Mononuclear cell (primary cell): Measurements from ENCODE around the gene WNT8B. TPM values are rescaled to one million over a fixed set of nuclear protein-coding genes. Genes with fewer than 3 reads are reported as not detected.

ENCODE experiments used
- H3K27me3 ChIP-seq: 2 replicates; pipeline ENCODE4 v1.6.0; 2011; ENCODE audit warnings: low read length, control low read depth; ENCODE audit not compliant: insufficient read depth
- H3K4me1 ChIP-seq: 2 replicates; pipeline ENCODE4 v1.5.1; 2011; ENCODE audit warnings: mild to moderate bottlenecking, low read length, control low read depth; ENCODE audit not compliant: insufficient read depth
- H3K4me3 ChIP-seq: 2 replicates; pipeline ENCODE4 v1.5.1; 2011; ENCODE audit warnings: mild to moderate bottlenecking, low read length, moderate library complexity
- H3K9me3 ChIP-seq: 2 replicates; pipeline ENCODE4 v1.5.1; 2011; ENCODE audit warnings: low read depth, mild to moderate bottlenecking, control low read depth, low read length
- total RNA-seq: library from RNA; depleted of rRNA; stranded (reverse); fragments of >200 nt; gene quantifications from one replicate; pipeline ENCODE4 v1.2.3, GENCODE V29; 2012

Gene WNT8B
- total RNA-seq, 1 donor, result not detected

GRCh38 chr10:100470367-100470766 lies 7.6 kb downstream of the WNT8B start:
- Histone ChIP-seq H3K4me1 (no peaks in the 10 kb centered on the region), H3K27me3 (no peaks in the 10 kb centered on the region), H3K4me3 (no peak overlapping the region), H3K9me3 (no peaks in the 10 kb centered on the region)

GRCh38 chr10:100477970-100478369 lies 15.2 kb downstream of the WNT8B start:
- no peaks in the 10 kb centered on the region for H3K9me3 ChIP-seq
- no peak overlapping the region for H3K4me3 ChIP-seq
- H3K4me1 ChIP-seq, result peaks cover 17% of the 10 kb centered on the region
- peaks cover 40% of the 10 kb centered on the region for H3K27me3 ChIP-seq

GRCh38 chr10:100479037-100479436 lies 16.2 kb downstream of the WNT8B start:
- Histone ChIP-seq H3K4me3 (no peak overlapping the region), H3K9me3 (no peaks in the 10 kb centered on the region), H3K27me3 (peaks cover 41% of the 10 kb centered on the region), H3K4me1 (peaks cover 23% of the 10 kb centered on the region)

- H3K27me3 ChIP-seq, result peaks cover 41% of the 10 kb centered on the region
- H3K4me3 ChIP-seq, result no peak overlapping the region
- peaks cover 23% of the 10 kb centered on the region for H3K4me1 ChIP-seq
- no peaks in the 10 kb centered on the region for H3K9me3 ChIP-seq
Observed at GRCh38 chr10:100480002-100480401, 17.2 kb downstream of the WNT8B start.

- peaks cover 41% of the 10 kb centered on the region for H3K27me3 ChIP-seq
- H3K9me3 ChIP-seq, result no peaks in the 10 kb centered on the region
- peak overlapping the region; percentile 17 for H3K4me3 ChIP-seq
- H3K4me1 ChIP-seq, result peaks cover 23% of the 10 kb centered on the region
Observed at GRCh38 chr10:100481462-100482081, 18.8 kb downstream of the WNT8B start.

GRCh38 chr10:100482181-100482833 lies 19.5 kb downstream of the WNT8B start:
- Histone ChIP-seq H3K27me3 (peaks cover 41% of the 10 kb centered on the region), H3K4me3 (peak overlapping the region; percentile 17)

GRCh38 chr10:100482834-100483185 lies 20.0 kb downstream of the WNT8B start:
- H3K4me1 ChIP-seq, result peaks cover 23% of the 10 kb centered on the region
- H3K27me3 ChIP-seq, result peaks cover 41% of the 10 kb centered on the region
- no peak overlapping the region for H3K4me3 ChIP-seq
- no peaks in the 10 kb centered on the region for H3K9me3 ChIP-seq

More at GRCh38 chr10:100482181-100482833, 19.5 kb downstream of the WNT8B start:
- H3K4me1 ChIP-seq, result peaks cover 23% of the 10 kb centered on the region
- H3K9me3 ChIP-seq, result no peaks in the 10 kb centered on the region

- peaks cover 23% of the 10 kb centered on the region for H3K4me1 ChIP-seq
- H3K9me3 ChIP-seq, result no peaks in the 10 kb centered on the region
- H3K27me3 ChIP-seq, result peaks cover 32% of the 10 kb centered on the region
- H3K4me3 ChIP-seq, result no peak overlapping the region
Observed at GRCh38 chr10:100483876-100484666, 21.3 kb downstream of the WNT8B start.

GRCh38 chr10:100485366-100485765 lies 22.6 kb downstream of the WNT8B start:
- Histone ChIP-seq H3K27me3 (peaks cover 19% of the 10 kb centered on the region), H3K4me3 (no peak overlapping the region), H3K4me1 (peaks cover 23% of the 10 kb centered on the region), H3K9me3 (no peaks in the 10 kb centered on the region)

- no peaks in the 10 kb centered on the region for H3K9me3 ChIP-seq
- H3K27me3 ChIP-seq, result peaks cover 13% of the 10 kb centered on the region
- H3K4me1 ChIP-seq, result peaks cover 23% of the 10 kb centered on the region
- H3K4me3 ChIP-seq, result no peak overlapping the region
Observed at GRCh38 chr10:100485801-100486495, 23.1 kb downstream of the WNT8B start.

GRCh38 chr10:100487529-100487928 lies 24.7 kb downstream of the WNT8B start:
- Histone ChIP-seq H3K27me3 (peaks cover 5% of the 10 kb centered on the region), H3K4me3 (no peak overlapping the region), H3K4me1 (peaks cover 11% of the 10 kb centered on the region), H3K9me3 (no peaks in the 10 kb centered on the region)

GRCh38 chr10:100489396-100489795 lies 26.6 kb downstream of the WNT8B start:
- no peaks in the 10 kb centered on the region for H3K9me3 ChIP-seq
- no peaks in the 10 kb centered on the region for H3K27me3 ChIP-seq
- H3K4me1 ChIP-seq, result no peaks in the 10 kb centered on the region
- H3K4me3 ChIP-seq, result no peak overlapping the region

- no peaks in the 10 kb centered on the region for H3K27me3 ChIP-seq
- H3K4me3 ChIP-seq, result no peak overlapping the region
- H3K4me1 ChIP-seq, result no peaks in the 10 kb centered on the region
- H3K9me3 ChIP-seq, result no peaks in the 10 kb centered on the region
Observed at GRCh38 chr10:100490531-100490930, 27.7 kb downstream of the WNT8B start.

- Histone ChIP-seq H3K4me3 (no peak overlapping the region), H3K4me1 (no peaks in the 10 kb centered on the region), H3K27me3 (no peaks in the 10 kb centered on the region), H3K9me3 (no peaks in the 10 kb centered on the region)
Observed at GRCh38 chr10:100496567-100496966, 33.8 kb downstream of the WNT8B start.

- H3K4me3 ChIP-seq, result no peak overlapping the region
- H3K27me3 ChIP-seq, result no peaks in the 10 kb centered on the region
- no peaks in the 10 kb centered on the region for H3K9me3 ChIP-seq
- no peaks in the 10 kb centered on the region for H3K4me1 ChIP-seq
Observed at GRCh38 chr10:100498059-100498458, 35.2 kb downstream of the WNT8B start.
